H1 (cell line): ENCODE measurements around the gene KCNQ1OT1.

Experiments used
- ASH2L ChIP-seq: fragments of 200-600, 300-600 bp; sonication (generic); IDR thresholded peaks from one replicate; pipeline ENCODE4 v1.7.1; 2017; ENCODE audit warnings: low read length
- CBX8 ChIP-seq: fragments of 300-800, 300-1000 bp; sonication (generic); IDR thresholded peaks from 2 replicates; pipeline ENCODE4 v1.7.1; 2016; ENCODE audit warnings: low read depth, low read length, borderline replicate concordance
- CREB1 ChIP-seq: IDR thresholded peaks from 2 replicates; pipeline ENCODE4 v1.6.1; 2012; ENCODE audit warnings: inconsistent platforms
- POLR2A ChIP-seq, 2 experiments: IDR thresholded peaks; 1 replicate in 1 of 2; 2 replicates in 1 of 2; pipeline ENCODE4 v1.6.1; 2011; ENCODE audit warnings: low read depth in 2 of 2, low read length in 2 of 2, mild to moderate bottlenecking in 2 of 2; ENCODE audit errors: control extremely low read depth in 1 of 2
- TF ChIP-seq, protein P1 (sequence below), 3 experiments: IDR thresholded peaks; 1 replicate in 2 of 3; 2 replicates in 1 of 3; pipeline versions ENCODE4 v1.5.1 to v1.6.1; 2011; ENCODE audit warnings: low read length in 3 of 3, mild to moderate bottlenecking in 3 of 3, inconsistent platforms in 2 of 3, low read depth in 1 of 3, moderate library complexity in 1 of 3; ENCODE audit not compliant: insufficient read depth in 1 of 3; ENCODE audit errors: control extremely low read depth in 1 of 3

DNA sequence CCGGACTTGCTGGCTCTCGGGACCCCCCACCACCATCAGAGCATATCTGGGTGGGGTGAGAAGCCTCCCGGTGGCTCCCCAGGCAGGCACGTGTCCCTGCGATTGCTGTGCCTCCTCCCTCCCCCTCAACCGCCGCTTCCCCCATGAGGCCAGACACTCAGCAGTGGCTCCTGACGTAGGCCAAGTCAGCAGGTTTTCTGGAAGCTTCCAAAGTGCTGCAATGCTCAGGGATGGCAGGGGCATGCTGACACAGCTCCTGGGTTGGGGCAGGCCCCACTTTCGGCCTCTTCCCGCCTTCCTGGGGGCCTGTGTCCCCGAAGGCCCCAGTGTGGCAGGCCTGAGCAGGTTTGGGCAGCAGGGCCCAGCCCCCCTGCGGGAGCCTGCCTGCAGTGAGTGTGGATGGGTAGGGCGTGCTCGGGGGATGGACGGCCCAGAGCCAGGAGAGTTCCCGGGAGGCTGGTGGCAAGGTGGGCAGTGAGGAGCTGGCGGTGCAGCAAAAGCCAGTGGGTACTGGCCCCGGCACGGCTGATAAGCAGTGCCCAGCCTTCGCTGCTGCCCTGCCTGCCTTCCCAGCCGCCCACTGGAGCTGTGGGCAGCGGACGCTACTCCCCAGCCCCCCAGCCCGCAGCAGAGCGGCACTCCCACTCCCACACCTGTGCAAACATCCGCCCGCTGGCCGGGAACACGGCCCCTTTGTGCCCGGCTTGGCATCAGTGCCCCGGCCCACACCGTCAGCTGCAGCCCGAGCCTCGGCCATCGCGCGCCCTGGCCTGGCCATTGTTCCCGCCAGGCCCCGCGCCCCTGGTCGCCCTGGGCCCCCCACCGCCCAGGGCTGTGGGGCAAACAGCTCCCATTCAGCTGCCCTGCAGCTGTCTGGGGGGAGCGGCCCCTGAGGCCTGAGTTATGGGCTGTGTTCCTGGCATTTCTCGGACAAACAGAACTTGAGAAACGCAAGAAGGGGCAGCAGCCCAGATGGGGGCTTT, 125.0 kb downstream of the KCNQ1OT1 start:
- TF ChIP-seq CREB1 (no peak), POLR2A (IDR thresholded peaks at IDR 0.05; ENCODE audit: control extremely low read depth in 1 of 2, low read depth in 2 of 2, low read length in 2 of 2) (no peak), ASH2L (no peak), CBX8 (no peak)
- TF ChIP-seq, protein P1, sequence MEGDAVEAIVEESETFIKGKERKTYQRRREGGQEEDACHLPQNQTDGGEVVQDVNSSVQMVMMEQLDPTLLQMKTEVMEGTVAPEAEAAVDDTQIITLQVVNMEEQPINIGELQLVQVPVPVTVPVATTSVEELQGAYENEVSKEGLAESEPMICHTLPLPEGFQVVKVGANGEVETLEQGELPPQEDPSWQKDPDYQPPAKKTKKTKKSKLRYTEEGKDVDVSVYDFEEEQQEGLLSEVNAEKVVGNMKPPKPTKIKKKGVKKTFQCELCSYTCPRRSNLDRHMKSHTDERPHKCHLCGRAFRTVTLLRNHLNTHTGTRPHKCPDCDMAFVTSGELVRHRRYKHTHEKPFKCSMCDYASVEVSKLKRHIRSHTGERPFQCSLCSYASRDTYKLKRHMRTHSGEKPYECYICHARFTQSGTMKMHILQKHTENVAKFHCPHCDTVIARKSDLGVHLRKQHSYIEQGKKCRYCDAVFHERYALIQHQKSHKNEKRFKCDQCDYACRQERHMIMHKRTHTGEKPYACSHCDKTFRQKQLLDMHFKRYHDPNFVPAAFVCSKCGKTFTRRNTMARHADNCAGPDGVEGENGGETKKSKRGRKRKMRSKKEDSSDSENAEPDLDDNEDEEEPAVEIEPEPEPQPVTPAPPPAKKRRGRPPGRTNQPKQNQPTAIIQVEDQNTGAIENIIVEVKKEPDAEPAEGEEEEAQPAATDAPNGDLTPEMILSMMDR (IDR thresholded peaks at IDR 0.05; ENCODE audit: control extremely low read depth in 1 of 3, insufficient read depth in 1 of 3, low read depth in 1 of 3, low read length in 3 of 3), result no peak
